ENCODE measurements around the gene LMBRD2. TPM values are rescaled to one million over a fixed set of nuclear protein-coding genes. Genes with fewer than 3 reads are reported as not detected.

Gene LMBRD2
- total RNA-seq, 2 experiments from 2014 or later, result 7.6 to 8.0 TPM

- H3K4me1 Mint-ChIP-seq (ENCODE audit: low read depth), result no peaks in the 10 kb centered on the region
- no peak for DNase-seq
- H3K4me3 Mint-ChIP-seq, result no peak overlapping the region
- peaks cover 16% of the 10 kb centered on the region for H3K27me3 Mint-ChIP-seq (ENCODE audit: low read depth)
- intact Hi-C loops (cut with micrococcal nuclease), result no loop called here
- CTCF ChIA-PET, result interaction anchor here (2.4 kb wide), 1 partner anchor 21 kb away, joined by 6 read pairs; no protein-coding TSS in a partner anchor
- H3K36me3 Mint-ChIP-seq (ENCODE audit: low read depth), result no peaks in the 10 kb centered on the region
- H3K9me3 Mint-ChIP-seq, result no peaks in the 10 kb centered on the region
- no peak overlapping the region for H3K27ac Mint-ChIP-seq
These were observed 92.9 kb downstream of the LMBRD2 start for GRCh38 chr5:36058776-36059175.

GRCh38 chr5:36057386-36057785 lies 94.3 kb downstream of the LMBRD2 start:
- H3K4me3 Mint-ChIP-seq, result no peak overlapping the region
- peaks cover 16% of the 10 kb centered on the region for H3K27me3 Mint-ChIP-seq (ENCODE audit: low read depth)
- no peaks in the 10 kb centered on the region for H3K4me1 Mint-ChIP-seq (ENCODE audit: low read depth)
- intact Hi-C loops (cut with micrococcal nuclease), result no loop called here
- no peak overlapping the region for H3K27ac Mint-ChIP-seq
- no peak for DNase-seq
- H3K36me3 Mint-ChIP-seq (ENCODE audit: low read depth), result no peaks in the 10 kb centered on the region
- no peaks in the 10 kb centered on the region for H3K9me3 Mint-ChIP-seq
- CTCF ChIA-PET, result interaction anchor here (0.6 kb wide), 1 partner anchor 261 kb away, joined by 4 read pairs; no protein-coding TSS in a partner anchor

GRCh38 chr5:36056422-36056821 lies 95.3 kb downstream of the LMBRD2 start:
- CTCF ChIA-PET, result no interaction called here
- intact Hi-C loops (cut with micrococcal nuclease), result no loop called here
- H3K27ac Mint-ChIP-seq, result no peak overlapping the region
- peaks cover 16% of the 10 kb centered on the region for H3K27me3 Mint-ChIP-seq (ENCODE audit: low read depth)
- DNase-seq, result no peak
- no peaks in the 10 kb centered on the region for H3K36me3 Mint-ChIP-seq (ENCODE audit: low read depth)
- H3K4me1 Mint-ChIP-seq (ENCODE audit: low read depth), result no peaks in the 10 kb centered on the region
- no peak overlapping the region for H3K4me3 Mint-ChIP-seq
- H3K9me3 Mint-ChIP-seq, result no peaks in the 10 kb centered on the region

GRCh38 chr5:36055984-36056383 lies 95.7 kb downstream of the LMBRD2 start:
- H3K27ac Mint-ChIP-seq, result no peak overlapping the region
- CTCF ChIA-PET, result no interaction called here
- DNase-seq, result no peak
- no peaks in the 10 kb centered on the region for H3K36me3 Mint-ChIP-seq (ENCODE audit: low read depth)
- no peak overlapping the region for H3K4me3 Mint-ChIP-seq
- H3K27me3 Mint-ChIP-seq (ENCODE audit: low read depth), result peaks cover 16% of the 10 kb centered on the region
- no peaks in the 10 kb centered on the region for H3K9me3 Mint-ChIP-seq
- H3K4me1 Mint-ChIP-seq (ENCODE audit: low read depth), result no peaks in the 10 kb centered on the region
- intact Hi-C loops (cut with micrococcal nuclease), result no loop called here

- no peaks in the 10 kb centered on the region for H3K36me3 Mint-ChIP-seq (ENCODE audit: low read depth)
- DNase-seq, result no peak
- H3K27me3 Mint-ChIP-seq (ENCODE audit: low read depth), result peaks cover 14% of the 10 kb centered on the region
- no peak overlapping the region for H3K27ac Mint-ChIP-seq
- intact Hi-C loops (cut with micrococcal nuclease), result no loop called here
- no peaks in the 10 kb centered on the region for H3K4me1 Mint-ChIP-seq (ENCODE audit: low read depth)
- H3K4me3 Mint-ChIP-seq, result no peak overlapping the region
- CTCF ChIA-PET, result interaction anchor here (1.1 kb wide), 1 partner anchor 24 kb away, joined by 4 read pairs; no protein-coding TSS in a partner anchor
- no peaks in the 10 kb centered on the region for H3K9me3 Mint-ChIP-seq
These were observed 97.0 kb downstream of the LMBRD2 start for GRCh38 chr5:36054647-36055046.

GRCh38 chr5:36052538-36052937 lies 99.1 kb downstream of the LMBRD2 start:
- no peak for DNase-seq
- H3K4me1 Mint-ChIP-seq (ENCODE audit: low read depth), result no peaks in the 10 kb centered on the region
- no peak overlapping the region for H3K4me3 Mint-ChIP-seq
- peaks cover 8% of the 10 kb centered on the region for H3K27me3 Mint-ChIP-seq (ENCODE audit: low read depth)
- H3K36me3 Mint-ChIP-seq (ENCODE audit: low read depth), result no peaks in the 10 kb centered on the region
- CTCF ChIA-PET, result interaction anchor here (0.6 kb wide), 1 partner anchor 428 kb away, joined by 3 read pairs; no protein-coding TSS in a partner anchor
- no peak overlapping the region for H3K27ac Mint-ChIP-seq
- intact Hi-C loops (cut with micrococcal nuclease), result no loop called here
- no peaks in the 10 kb centered on the region for H3K9me3 Mint-ChIP-seq

- Mint-ChIP-seq H3K4me1 (ENCODE audit: low read depth) (no peaks in the 10 kb centered on the region), H3K27me3 (ENCODE audit: low read depth) (peaks cover 6% of the 10 kb centered on the region), H3K9me3 (no peaks in the 10 kb centered on the region), H3K36me3 (ENCODE audit: low read depth) (no peaks in the 10 kb centered on the region), H3K27ac (no peak overlapping the region), H3K4me3 (no peak overlapping the region)
- intact Hi-C loops (cut with micrococcal nuclease), result no loop called here
- CTCF ChIA-PET, result no interaction called here
- DNase-seq, result no peak
These were observed 101.7 kb downstream of the LMBRD2 start for GRCh38 chr5:36049949-36050348.

Small RNA genes lying within 50 kb of the gene (microRNA-seq; reads per million reads assigned to microRNA genes)
- gene MIR580 (ENCODE audit: borderline microRNAs expressed, borderline replicate concordance), result 16.5 reads per million, percentile 30 among the genes with 10 or more reads in this experiment

Other genes starting within 250 kb of the LMBRD2 start
- gene CAPSL, start 213.3 kb downstream of the LMBRD2 start, total RNA-seq, result 1 to 10 TPM; 1.8 TPM
- not detected for gene UGT3A1, start 160.5 kb downstream of the LMBRD2 start, total RNA-seq
- not detected for gene UGT3A2, start 85.0 kb downstream of the LMBRD2 start, total RNA-seq
- 10 to 100 TPM; 44.4 to 48.1 TPM for gene SKP2, start 224 bp upstream of the LMBRD2 start, total RNA-seq
- gene NADK2, start 90.0 kb upstream of the LMBRD2 start, total RNA-seq, result 10 to 100 TPM; 19.9 to 20.0 TPM
- under 1 TPM in 1 of 2 experiments, not detected in 1; 0.10 TPM for gene RANBP3L, start 150.0 kb upstream of the LMBRD2 start, total RNA-seq